IMR-90 (cell line): ENCODE data around the gene PIP5K1B. TPM values are rescaled to one million over a fixed set of nuclear protein-coding genes. Genes with fewer than 3 reads are reported as not detected.

Experiments used
- ATAC-seq: fragments of 200-7000 bp; cut with Tn5 transposase; 2 replicates; pipeline ENCODE4 v1.9.1; 2020; ENCODE audit warnings: low read depth, mild to moderate bottlenecking, moderate library complexity
- BruUV-seq: library from RNA; stranded (reverse); fragments of 400-500 nt; replicated peaks from 2 replicates; lab custom pipeline; 2021; lab: Mats Ljungman, UMichigan
- CTCF ChIA-PET: fragments of 300-600 bp; formaldehyde crosslinking; extraction: SDS; loops from one replicate; lab custom pipeline; 2021; ENCODE audit warnings: antibody characterized with exemption; lab: Yijun Ruan, JAX
- POLR2A ChIA-PET: fragments of 300-600 bp; sonication (Branson Sonifier 250); formaldehyde crosslinking; loops from one replicate; lab custom pipeline; 2022; ENCODE audit warnings: antibody characterized with exemption; ENCODE audit not compliant: unreplicated experiment; lab: Charles Lee
- DNase-seq: peaks from one replicate; pipeline ENCODE4 v3.0.0; 2013
- H2AFZ ChIP-seq: replicated peaks from 2 replicates; pipeline ENCODE3; 2013; ENCODE audit warnings: low read length, mild to moderate bottlenecking; ENCODE audit not compliant: poor library complexity
- H2AK5ac ChIP-seq: 2 replicates; pipeline ENCODE4 v1.6.1; 2013; ENCODE audit warnings: low read depth, low read length, inconsistent platforms
- H2AK9ac ChIP-seq: replicated peaks from 2 replicates; pipeline ENCODE3; 2013; ENCODE audit warnings: mild to moderate bottlenecking, low read depth, low read length, moderate library complexity; ENCODE audit not compliant: poor library complexity
- H2BK120ac ChIP-seq: 2 replicates; pipeline ENCODE4 v1.6.1; 2013; ENCODE audit warnings: low read depth, low read length, inconsistent platforms
- H2BK15ac ChIP-seq: 3 replicates; pipeline ENCODE4 v1.6.1; 2013; ENCODE audit warnings: low read depth, low read length, inconsistent platforms
- H2BK20ac ChIP-seq: 2 replicates; pipeline ENCODE4 v1.6.1; 2013; ENCODE audit warnings: low read depth, mild to moderate bottlenecking, inconsistent platforms, low read length, moderate library complexity
- H2BK5ac ChIP-seq: 2 replicates; pipeline ENCODE4 v1.6.1; 2013; ENCODE audit warnings: mild to moderate bottlenecking, low read depth, low read length, inconsistent platforms; ENCODE audit not compliant: poor library complexity, severe bottlenecking
- H3K14ac ChIP-seq: replicated peaks from 2 replicates; pipeline ENCODE4 v1.6.1; 2013; ENCODE audit warnings: low read depth, low read length, inconsistent platforms
- H3K18ac ChIP-seq: 2 replicates; pipeline ENCODE4 v1.6.1; 2013; ENCODE audit warnings: low read depth, low read length, control low read depth
- H3K23ac ChIP-seq: 2 replicates; pipeline ENCODE4 v1.6.1; 2013; ENCODE audit warnings: low read depth, low read length, inconsistent platforms
- H3K27ac ChIP-seq: 2 replicates; pipeline ENCODE4 v1.5.1; 2013; ENCODE audit warnings: mild to moderate bottlenecking, control low read depth, low read length; ENCODE audit not compliant: insufficient read depth
- H3K27me3 ChIP-seq: 2 replicates; pipeline ENCODE4 v1.6.1; 2013; ENCODE audit warnings: low read length; ENCODE audit not compliant: control insufficient read depth, insufficient read depth
- H3K36me3 ChIP-seq: 2 replicates; pipeline ENCODE4 v1.6.1; 2013; ENCODE audit warnings: low read length, mixed read lengths; ENCODE audit not compliant: control insufficient read depth, insufficient read depth
- H3K4ac ChIP-seq: 2 replicates; pipeline ENCODE4 v1.6.1; 2013; ENCODE audit warnings: low read depth, low read length, inconsistent platforms
- H3K4me1 ChIP-seq: 2 replicates; pipeline ENCODE4 v1.6.1; 2013; ENCODE audit warnings: low read length, mixed read lengths; ENCODE audit not compliant: control insufficient read depth, insufficient read depth
- H3K4me2 ChIP-seq: 2 replicates; pipeline ENCODE4 v1.6.1; 2013; ENCODE audit warnings: low read depth, mild to moderate bottlenecking, control low read depth, low read length, moderate library complexity
- H3K4me3 ChIP-seq: 2 replicates; pipeline ENCODE4 v1.5.1; 2013; ENCODE audit warnings: low read depth, mild to moderate bottlenecking, control low read depth, low read length, moderate library complexity; ENCODE audit not compliant: insufficient read depth
- H3K56ac ChIP-seq: 2 replicates; pipeline ENCODE4 v1.6.1; 2013; ENCODE audit warnings: low read length, inconsistent platforms; ENCODE audit not compliant: insufficient read depth; ENCODE audit errors: extremely low read depth
- H3K79me1 ChIP-seq, 2 experiments: 2 replicates each; pipeline ENCODE4 v1.6.1; 2013; ENCODE audit warnings: low read length in 2 of 2, inconsistent platforms in 1 of 2, low read depth in 1 of 2
- H3K9ac ChIP-seq: 2 replicates; pipeline ENCODE4 v1.6.1; 2013; ENCODE audit warnings: low read depth, low read length, control low read depth
- H3K9me1 ChIP-seq: 2 replicates; pipeline ENCODE4 v1.6.1; 2013; ENCODE audit warnings: low read length, inconsistent platforms; ENCODE audit not compliant: insufficient read depth
- H3K9me3 ChIP-seq: 2 replicates; pipeline ENCODE4 v1.6.1; 2013; ENCODE audit warnings: low read length; ENCODE audit not compliant: control insufficient read depth, insufficient read depth
- H4K20me1 ChIP-seq: 2 replicates; pipeline ENCODE4 v1.6.1; 2013; ENCODE audit warnings: low read length, inconsistent platforms; ENCODE audit not compliant: insufficient read depth
- H4K5ac ChIP-seq: 2 replicates; pipeline ENCODE4 v1.6.1; 2013; ENCODE audit warnings: mild to moderate bottlenecking, low read depth, low read length, control low read depth
- H4K8ac ChIP-seq, 2 experiments: 2 replicates each; pipeline ENCODE4 v1.6.1; 2013; ENCODE audit warnings: low read depth in 2 of 2, low read length in 2 of 2, control low read depth in 1 of 2, inconsistent platforms in 1 of 2
- H4K91ac ChIP-seq: 2 replicates; pipeline ENCODE4 v1.6.1; 2013; ENCODE audit warnings: low read depth, low read length, inconsistent platforms; ENCODE audit not compliant: insufficient read depth
- BHLHE40 ChIP-seq: fragments of 150-350 bp; IDR thresholded peaks from 2 replicates; pipeline ENCODE4 v1.6.1; 2016; ENCODE audit warnings: mild to moderate bottlenecking, low read depth, low read length
- CEBPB ChIP-seq: IDR thresholded peaks from 2 replicates; pipeline ENCODE4 v1.6.1; 2012; ENCODE audit warnings: low read depth, low read length, improper control_type of control experiment
- CHD1 ChIP-seq: IDR thresholded peaks from 2 replicates; pipeline ENCODE4 v1.6.1; 2012; ENCODE audit warnings: low read depth, low read length, improper control_type of control experiment
- ELK1 ChIP-seq: fragments of 150-350 bp; IDR thresholded peaks from 2 replicates; pipeline ENCODE4 v1.6.1; 2016; ENCODE audit warnings: low read depth, mild to moderate bottlenecking, low read length, moderate library complexity, borderline replicate concordance
- FOS ChIP-seq: fragments of 150-350 bp; IDR thresholded peaks from 2 replicates; pipeline ENCODE4 v1.6.1; 2016; ENCODE audit warnings: low read depth, low read length
- MAZ ChIP-seq: IDR thresholded peaks from 2 replicates; pipeline ENCODE4 v1.6.1; 2012; ENCODE audit warnings: low read depth, mild to moderate bottlenecking, low read length, improper control_type of control experiment, moderate library complexity, borderline replicate concordance
- MXI1 ChIP-seq: IDR thresholded peaks from 2 replicates; pipeline ENCODE4 v1.6.1; 2012; ENCODE audit warnings: low read depth, mild to moderate bottlenecking, low read length, moderate library complexity, borderline replicate concordance
- NFE2L2 ChIP-seq: fragments of 150-350 bp; IDR thresholded peaks from 2 replicates; pipeline ENCODE4 v1.6.1; 2016; ENCODE audit warnings: low read depth, mild to moderate bottlenecking, low read length
- POLR2A ChIP-seq: IDR thresholded peaks from 2 replicates; pipeline ENCODE4 v1.6.1; 2012; ENCODE audit warnings: mild to moderate bottlenecking, low read depth, low read length
- RAD21 ChIP-seq: IDR thresholded peaks from 2 replicates; pipeline ENCODE4 v1.6.1; 2012; ENCODE audit warnings: low read length, improper control_type of control experiment
- RCOR1 ChIP-seq: IDR thresholded peaks from 2 replicates; pipeline ENCODE4 v1.6.1; 2012; ENCODE audit warnings: mild to moderate bottlenecking, low read length, improper control_type of control experiment; ENCODE audit not compliant: insufficient replicate concordance
- RFX5 ChIP-seq: IDR thresholded peaks from 2 replicates; pipeline ENCODE4 v1.8.0; 2012; ENCODE audit warnings: low read depth, mild to moderate bottlenecking, low read length, moderate library complexity
- SMC3 ChIP-seq: fragments of 150-350 bp; IDR thresholded peaks from 2 replicates; pipeline ENCODE4 v1.6.1; 2016; ENCODE audit warnings: low read depth, mild to moderate bottlenecking, antibody characterized with exemption, low read length, moderate library complexity
- USF2 ChIP-seq: fragments of 150-350 bp; IDR thresholded peaks from 2 replicates; pipeline ENCODE4 v1.6.1; 2017; ENCODE audit warnings: mild to moderate bottlenecking, antibody characterized with exemption, low read length, low read depth
- WGBS, 2 experiments: methylation state at CpG; one replicate each; pipeline versions ENCODE4 v1.1.5 to v1.1.7; 2013; ENCODE audit warnings: missing lambda C conversion rate in 2 of 2; ENCODE audit not compliant: insufficient read length in 1 of 2; ENCODE audit errors: extremely low coverage in 2 of 2; 5-methylcytosine and 5-hydroxymethylcytosine counted together
- dilution Hi-C: fragments of 300-500 bp; cut with HindIII; formaldehyde crosslinking; loops from one replicate; pipeline ENCODE4 v1.14.3; 2018; ENCODE audit warnings: low sequenced_read_pairs; ENCODE audit not compliant: unreplicated experiment
- in situ Hi-C: fragments of 300-500 bp; cut with MboI; formaldehyde crosslinking; loops from 3 replicates; pipeline ENCODE4 v1.14.3; 2019; ENCODE audit warnings: low sequenced_read_pairs, inconsistent platforms, mixed read lengths
- intact Hi-C: fragments of 100-400 bp; cut with micrococcal nuclease; formaldehyde crosslinking; loops from 2 replicates; pipeline ENCODE4 v1.10.0; 2022
- polyA plus RNA-seq, 3 experiments: library from polyadenylated mRNA; depleted of rRNA; stranded (reverse); fragments of >200 nt; gene quantifications; 2 replicates each; pipeline ENCODE4 v1.2.3, GENCODE V29; 2012; ENCODE audit warnings: low replicate concordance in 1 of 3
- total RNA-seq: library from RNA; depleted of rRNA; stranded (reverse); fragments of >200 nt; gene quantifications from 2 replicates; pipeline ENCODE4 v1.2.3, GENCODE V29; 2012
- TF ChIP-seq, protein P1 (sequence below): conservative IDR thresholded peaks from 2 replicates; pipeline ENCODE4 v1.5.1; 2012; ENCODE audit warnings: mild to moderate bottlenecking, low read depth, low read length, improper control_type of control experiment

PIP5K1B gene
- total and polyA plus RNA-seq, 2 of the 4 experiments (the other 2 are of a cell fraction), result not detected

- POLR2A ChIA-PET, result no interaction called here
- H3K36me3 ChIP-seq, result no peaks in the 10 kb centered on the region
- no peak overlapping the region for H4K91ac ChIP-seq
- no peak overlapping the region for H3K4me3 ChIP-seq
- no peak overlapping the region for H3K23ac ChIP-seq
- H4K8ac ChIP-seq, result no peak overlapping the region
- H3K27me3 ChIP-seq, result no peaks in the 10 kb centered on the region
- no peaks in the 10 kb centered on the region for H3K9me3 ChIP-seq
- no peaks in the 10 kb centered on the region for H3K4me1 ChIP-seq
- H3K4me2 ChIP-seq, result no peak overlapping the region
- H3K9me1 ChIP-seq, result no peaks in the 10 kb centered on the region
- H2AK9ac ChIP-seq, result no peak overlapping the region
- no peak overlapping the region for H3K27ac ChIP-seq
- H2BK120ac ChIP-seq, result no peak overlapping the region
- no peaks in the 10 kb centered on the region for H3K79me1 ChIP-seq
- no peak overlapping the region for H2BK5ac ChIP-seq
- BruUV-seq, result no TSS peak
- ATAC-seq (no peak), DNase-seq (no peak)
- no peak overlapping the region for H2BK20ac ChIP-seq
- no peak overlapping the region for H3K56ac ChIP-seq
- H3K4ac ChIP-seq, result no peak overlapping the region
- in situ Hi-C loops (no loop called here), intact Hi-C loops (no loop called here), dilution Hi-C loops (no loop called here)
- H3K9ac ChIP-seq, result no peak overlapping the region
- no peak overlapping the region for H4K5ac ChIP-seq
- WGBS, 2 experiments, result no CpG with 5 or more reads among the region's 1 CpG
- TF ChIP-seq RCOR1 (no peak), RAD21 (no peak), CEBPB (no peak), MXI1 (no peak), FOS (no peak), POLR2A (no peak), USF2 (no peak), CHD1 (no peak), MAZ (no peak), RFX5 (no peak), SMC3 (no peak), NFE2L2 (no peak), BHLHE40 (no peak), ELK1 (no peak)
- TF ChIP-seq, protein P1, sequence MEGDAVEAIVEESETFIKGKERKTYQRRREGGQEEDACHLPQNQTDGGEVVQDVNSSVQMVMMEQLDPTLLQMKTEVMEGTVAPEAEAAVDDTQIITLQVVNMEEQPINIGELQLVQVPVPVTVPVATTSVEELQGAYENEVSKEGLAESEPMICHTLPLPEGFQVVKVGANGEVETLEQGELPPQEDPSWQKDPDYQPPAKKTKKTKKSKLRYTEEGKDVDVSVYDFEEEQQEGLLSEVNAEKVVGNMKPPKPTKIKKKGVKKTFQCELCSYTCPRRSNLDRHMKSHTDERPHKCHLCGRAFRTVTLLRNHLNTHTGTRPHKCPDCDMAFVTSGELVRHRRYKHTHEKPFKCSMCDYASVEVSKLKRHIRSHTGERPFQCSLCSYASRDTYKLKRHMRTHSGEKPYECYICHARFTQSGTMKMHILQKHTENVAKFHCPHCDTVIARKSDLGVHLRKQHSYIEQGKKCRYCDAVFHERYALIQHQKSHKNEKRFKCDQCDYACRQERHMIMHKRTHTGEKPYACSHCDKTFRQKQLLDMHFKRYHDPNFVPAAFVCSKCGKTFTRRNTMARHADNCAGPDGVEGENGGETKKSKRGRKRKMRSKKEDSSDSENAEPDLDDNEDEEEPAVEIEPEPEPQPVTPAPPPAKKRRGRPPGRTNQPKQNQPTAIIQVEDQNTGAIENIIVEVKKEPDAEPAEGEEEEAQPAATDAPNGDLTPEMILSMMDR, result no peak
- no peaks in the 10 kb centered on the region for H4K20me1 ChIP-seq
- H2AFZ ChIP-seq, result no peak overlapping the region
- H2AK5ac ChIP-seq, result no peak overlapping the region
- H3K18ac ChIP-seq, result no peak overlapping the region
- CTCF ChIA-PET, result no interaction called here
- no peak overlapping the region for H2BK15ac ChIP-seq
- H3K14ac ChIP-seq, result no peak overlapping the region
Measured at GRCh38 chr9:68838245-68838644, 133.2 kb downstream of the PIP5K1B start.
